GM21619 (cell line): ENCODE data around the gene GEMIN7.

Experiments
- ATAC-seq: cut with Tn5 transposase; IDR thresholded peaks from one replicate; pipeline ENCODE4 v1.9.1; 2021; ENCODE audit not compliant: unreplicated experiment

GEMIN7 gene

DNA sequence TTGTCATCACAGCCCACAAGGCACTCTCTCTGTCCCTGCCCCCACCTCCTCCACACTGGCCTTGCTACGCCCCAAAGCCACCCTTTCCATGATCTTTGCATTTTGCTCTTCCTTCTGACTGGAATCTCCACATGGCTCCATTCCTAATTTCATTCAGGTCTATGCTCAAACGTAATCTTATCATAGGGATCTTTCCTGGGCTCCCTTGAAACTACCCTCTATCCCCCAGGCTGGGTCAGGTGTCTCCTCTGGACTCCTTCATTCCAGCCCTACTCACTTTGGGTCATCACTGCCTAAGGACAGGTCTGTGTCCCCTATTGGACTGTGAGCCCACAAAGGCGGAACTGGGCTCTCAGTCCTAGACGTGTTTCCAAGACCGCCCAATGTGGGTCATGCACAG lies 3.1 kb downstream of the GEMIN7 start:
- no peak for ATAC-seq

DNA sequence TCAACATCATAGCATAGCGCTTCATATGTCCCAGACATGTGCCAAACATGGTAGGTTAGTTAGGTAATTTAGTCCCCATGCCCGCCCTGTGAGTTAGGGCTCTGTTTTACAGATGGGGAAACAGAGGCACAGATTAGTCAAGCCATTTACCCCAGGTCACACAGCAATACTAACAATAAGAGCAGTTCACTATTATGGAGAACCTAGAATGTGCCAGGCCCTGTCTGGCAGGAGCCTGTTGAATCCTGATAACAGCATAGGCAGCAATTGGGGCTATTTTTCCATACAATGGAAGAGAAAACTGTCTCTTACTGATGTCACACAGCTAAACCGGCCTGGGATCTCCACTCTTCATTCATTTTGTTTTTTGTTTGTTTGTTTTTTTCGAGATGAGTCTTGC lies 7.4 kb downstream of the GEMIN7 start:
- no peak for ATAC-seq

GRCh38 chr19:45087531-45087930 lies 8.5 kb downstream of the GEMIN7 start:
- ATAC-seq: no peak

GRCh38 chr19:45090034-45090433 lies 11.0 kb downstream of the GEMIN7 start:
- no peak for ATAC-seq

DNA sequence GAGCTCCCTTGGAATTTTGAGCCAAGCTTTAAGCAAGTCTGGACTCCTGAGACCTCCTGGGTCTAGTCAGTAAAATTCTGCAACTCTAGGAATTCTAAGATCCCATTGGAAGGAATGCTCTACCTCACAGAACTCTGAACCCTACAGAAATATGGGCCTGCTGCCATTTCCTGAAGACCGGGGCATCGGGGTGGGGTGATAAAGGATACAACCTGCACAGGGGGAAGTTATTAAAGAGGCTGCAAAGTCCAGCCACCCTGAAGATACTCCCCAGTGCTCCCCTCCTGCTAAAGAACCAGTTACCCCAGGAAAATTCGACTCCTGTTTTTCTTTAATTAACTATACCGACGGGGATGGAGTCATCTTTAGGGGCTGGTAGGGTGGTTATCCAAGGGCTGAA lies 11.5 kb downstream of the GEMIN7 start:
- no peak for ATAC-seq

DNA sequence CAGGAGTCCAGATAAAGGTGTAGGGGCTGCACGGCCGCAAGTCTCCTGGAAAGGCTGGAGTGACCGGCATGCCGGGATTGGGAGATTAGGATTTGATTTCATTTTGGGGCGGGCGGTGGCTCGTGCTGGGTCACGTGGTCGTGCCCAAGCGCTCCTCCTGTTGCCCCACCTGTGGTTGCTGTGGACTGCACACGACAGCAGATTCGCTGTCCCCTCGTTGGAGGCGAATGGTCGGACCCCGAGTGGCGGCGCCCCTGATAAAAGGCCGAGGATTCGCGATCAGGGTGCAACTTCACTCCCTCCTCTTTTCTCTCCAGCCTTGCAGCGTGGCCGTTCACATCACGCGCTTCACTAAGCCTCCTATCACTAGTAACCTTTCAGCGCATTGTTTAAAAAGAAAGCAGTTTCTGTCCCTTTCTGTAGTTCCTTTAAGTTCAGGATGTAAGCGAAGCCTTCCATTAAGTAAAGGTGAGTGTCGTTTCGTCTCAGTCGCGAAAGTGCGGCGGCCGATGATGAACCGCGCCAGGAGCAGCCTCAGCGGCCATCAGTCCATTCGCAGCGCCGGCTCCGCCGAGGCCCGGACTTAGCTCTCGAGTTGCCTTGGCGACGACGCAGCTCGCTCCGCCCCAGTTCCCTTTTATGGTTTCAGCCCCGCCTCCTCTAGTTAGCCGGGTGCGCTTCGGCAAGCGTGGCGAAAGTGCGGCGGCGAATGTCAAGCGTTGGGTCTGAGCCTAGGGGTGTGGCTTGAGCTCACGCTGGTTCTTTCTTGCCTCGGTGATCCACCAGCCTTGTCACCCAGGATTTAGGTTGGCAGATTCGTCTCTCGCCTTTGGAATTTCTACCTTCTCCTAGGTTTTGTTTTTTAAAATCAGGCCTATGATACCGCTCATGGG lies 12.2 kb downstream of the GEMIN7 start:
- peak; percentile 49 for ATAC-seq

DNA sequence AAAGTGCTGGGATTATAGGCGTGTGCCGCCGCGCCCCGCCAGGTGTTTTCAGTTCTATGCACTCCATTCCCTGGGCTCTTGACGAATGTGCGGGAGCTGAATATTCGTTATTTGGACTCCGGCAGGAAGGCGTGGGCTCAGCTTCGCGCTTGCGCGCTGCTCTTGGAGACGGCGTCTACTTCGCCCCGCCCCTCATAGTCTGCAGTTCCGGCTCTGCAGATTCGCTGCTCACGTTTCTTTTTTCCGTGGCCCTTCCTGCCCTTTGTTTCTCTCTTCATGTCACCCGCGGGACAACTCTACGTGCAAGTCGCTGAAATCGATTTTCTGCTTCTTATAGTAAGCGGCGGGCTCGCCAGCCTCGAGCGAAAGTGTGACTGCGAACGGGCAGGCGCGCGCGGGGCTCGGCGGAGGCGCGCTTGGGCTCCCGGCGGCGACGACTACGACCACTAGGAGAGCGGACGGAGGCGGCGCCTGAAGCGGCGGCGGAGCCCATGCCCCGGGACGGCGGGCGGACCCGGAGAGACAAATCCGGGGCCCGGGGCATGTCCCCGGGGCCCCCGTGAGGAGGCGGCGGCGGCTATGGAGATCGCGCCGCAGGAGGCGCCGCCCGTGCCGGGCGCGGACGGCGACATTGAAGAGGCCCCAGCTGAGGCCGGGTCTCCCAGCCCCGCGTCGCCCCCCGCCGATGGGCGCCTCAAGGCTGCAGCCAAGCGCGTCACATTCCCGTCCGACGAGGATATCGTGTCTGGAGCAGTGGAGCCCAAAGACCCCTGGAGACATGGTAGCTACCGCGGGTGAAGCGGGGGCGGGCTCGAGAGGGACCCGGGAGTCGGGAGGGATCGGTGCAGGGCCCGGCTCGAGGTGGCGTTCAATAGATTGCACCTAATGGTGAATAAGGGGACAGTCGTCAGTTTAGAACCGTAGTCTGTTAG lies 14.0 kb downstream of the GEMIN7 start, which contains the start of gene PPP1R37:
TSS of gene PPP1R37 (plus strand) at position 433 of the 932 bp plus-strand sequence. CDS start at position 580, 147 bp downstream.
- peak; percentile 54 for ATAC-seq

GRCh38 chr19:45094137-45094536 lies 15.1 kb downstream of the GEMIN7 start:
- no peak for ATAC-seq

GRCh38 chr19:45094707-45095106 lies 15.6 kb downstream of the GEMIN7 start:
- no peak for ATAC-seq

- ATAC-seq: no peak
Measured at GRCh38 chr19:45095496-45096413, 16.7 kb downstream of the GEMIN7 start.

GRCh38 chr19:45096700-45097099 lies 17.6 kb downstream of the GEMIN7 start:
- ATAC-seq: no peak

GRCh38 chr19:45097450-45097775 lies 18.4 kb downstream of the GEMIN7 start:
- no peak for ATAC-seq

GRCh38 chr19:45097776-45098520 lies 18.9 kb downstream of the GEMIN7 start:
- ATAC-seq: no peak

DNA sequence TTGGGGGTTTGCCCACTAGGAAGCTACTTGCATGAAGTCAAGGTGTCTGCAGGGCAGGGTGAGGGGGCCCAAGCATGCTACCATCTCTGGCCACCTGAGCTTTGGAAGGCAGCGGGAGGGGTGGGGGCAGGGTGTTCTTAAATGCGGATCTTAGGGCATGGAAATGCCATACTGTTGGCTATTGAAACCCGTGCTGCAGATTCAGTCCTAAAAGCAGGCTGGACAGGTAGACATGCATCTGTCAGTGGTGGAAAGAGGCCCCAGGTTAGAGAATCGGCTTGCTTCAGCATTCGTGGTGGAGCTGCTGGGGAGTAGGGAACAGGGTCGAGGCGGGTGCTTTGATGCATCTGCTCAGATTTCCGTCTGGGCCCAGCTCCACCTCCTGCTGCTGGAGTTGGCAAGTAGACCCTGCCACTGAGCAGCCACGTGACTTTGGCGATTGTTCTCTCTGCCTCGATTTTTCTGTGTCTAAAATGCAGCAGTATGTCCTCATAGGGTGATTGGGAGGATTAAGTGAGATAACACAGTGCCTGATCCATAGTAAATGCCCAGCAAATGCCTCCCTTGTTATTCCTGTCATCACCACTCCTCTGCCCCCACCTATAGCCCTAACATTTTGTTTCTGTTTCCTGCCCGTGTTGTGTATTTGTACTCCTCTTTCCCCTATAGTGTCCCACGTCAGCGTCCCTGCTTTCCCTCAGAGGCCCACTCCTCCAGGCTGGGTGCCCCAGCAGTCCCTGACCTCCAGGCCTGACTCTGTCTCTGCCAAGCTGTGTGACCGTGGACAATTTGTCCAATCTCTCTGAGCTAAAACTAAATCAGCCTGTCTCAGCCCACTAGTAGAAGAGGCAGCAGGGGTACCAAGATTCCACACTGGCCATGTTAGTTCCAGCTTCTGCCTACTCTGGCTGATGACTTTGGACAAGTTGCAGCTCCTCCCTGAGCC lies 19.7 kb downstream of the GEMIN7 start:
- no peak for ATAC-seq

DNA sequence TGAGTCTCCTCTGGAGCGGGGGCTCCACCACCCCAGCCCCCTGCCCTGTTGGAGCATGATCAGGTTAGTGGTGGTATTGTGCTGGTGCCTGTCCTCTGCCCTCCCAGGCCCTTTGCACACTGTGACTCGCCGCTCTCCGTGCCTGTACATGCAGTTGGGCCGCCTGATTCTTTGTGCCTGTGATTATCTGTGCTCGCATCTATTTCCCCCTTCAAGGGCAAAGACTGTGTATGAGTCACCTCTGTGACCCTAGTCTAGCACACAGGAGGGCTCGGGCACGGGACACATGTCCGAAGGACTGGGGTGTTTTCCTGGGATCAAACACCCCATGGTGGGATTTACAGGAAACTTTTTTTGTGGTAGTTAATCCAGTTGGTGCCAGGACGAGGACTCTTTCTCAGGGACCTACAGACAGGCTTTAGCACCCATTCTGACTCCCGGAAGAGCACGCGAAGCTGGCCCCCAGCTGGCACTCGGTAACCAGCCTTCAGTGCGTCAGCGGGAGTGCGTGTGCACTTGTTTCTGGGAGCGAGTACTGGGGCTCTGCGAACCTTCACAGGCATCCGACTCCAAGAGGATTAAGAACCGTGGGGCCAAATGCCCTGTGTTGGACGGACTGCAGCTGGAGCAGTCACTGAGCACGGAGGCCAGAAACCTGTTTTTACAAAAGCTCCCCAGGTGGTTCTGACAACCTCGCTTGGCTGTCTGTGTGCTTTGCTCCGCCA lies 20.6 kb downstream of the GEMIN7 start:
- ATAC-seq: no peak

- ATAC-seq: no peak
Measured at GRCh38 chr19:45100201-45100600, 21.1 kb downstream of the GEMIN7 start.

DNA sequence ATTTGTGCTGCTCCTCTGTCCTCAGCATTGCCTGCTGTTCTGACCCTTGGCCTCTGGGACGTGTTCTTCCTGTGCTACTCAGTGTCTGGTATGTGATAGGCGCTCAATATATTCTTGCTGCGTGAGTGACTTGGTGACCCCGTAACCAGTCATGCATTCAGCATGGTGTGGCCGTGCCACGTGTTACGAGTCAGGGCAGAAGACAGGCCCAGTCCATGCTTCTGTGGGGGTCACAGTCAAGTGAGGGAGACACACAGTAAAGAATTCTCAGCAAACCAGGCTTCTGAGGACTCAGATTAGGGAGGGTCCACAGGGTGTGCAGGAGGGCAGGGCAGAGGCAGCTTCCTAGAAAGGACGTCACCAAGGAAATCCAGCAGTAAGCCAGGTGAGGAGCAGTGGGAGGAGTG lies 21.8 kb downstream of the GEMIN7 start:
- no peak for ATAC-seq

DNA sequence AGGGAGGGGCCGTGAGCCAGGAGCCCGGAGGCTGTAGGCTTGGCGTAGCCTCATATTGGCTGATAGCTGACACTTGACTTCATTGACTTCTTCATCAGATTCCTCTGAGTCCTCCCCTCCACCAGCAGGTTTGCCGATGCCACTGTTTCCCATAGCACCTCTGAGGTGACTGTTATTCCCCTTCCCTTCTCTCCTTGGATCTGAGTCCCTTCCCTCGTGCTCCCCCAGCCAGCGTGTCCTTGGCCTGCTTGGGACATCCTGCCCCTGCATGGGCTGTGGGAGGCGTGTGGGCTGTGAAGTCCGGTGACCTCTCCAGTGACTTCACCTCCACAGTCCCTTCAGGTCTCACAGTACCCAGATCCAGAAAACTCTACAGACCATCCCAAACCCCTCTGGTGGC lies 22.7 kb downstream of the GEMIN7 start:
- ATAC-seq: no peak
